ENCODE measurements around the gene PKIG. TPM values are rescaled to one million over a fixed set of nuclear protein-coding genes. Genes with fewer than 3 reads are reported as not detected.
A peak's percentile ranks its signal among the peaks of the same experiment; 100 is the strongest.

PKIG gene
- total RNA-seq, 1 donor from 2014 or later = 38.2 TPM

DNA sequence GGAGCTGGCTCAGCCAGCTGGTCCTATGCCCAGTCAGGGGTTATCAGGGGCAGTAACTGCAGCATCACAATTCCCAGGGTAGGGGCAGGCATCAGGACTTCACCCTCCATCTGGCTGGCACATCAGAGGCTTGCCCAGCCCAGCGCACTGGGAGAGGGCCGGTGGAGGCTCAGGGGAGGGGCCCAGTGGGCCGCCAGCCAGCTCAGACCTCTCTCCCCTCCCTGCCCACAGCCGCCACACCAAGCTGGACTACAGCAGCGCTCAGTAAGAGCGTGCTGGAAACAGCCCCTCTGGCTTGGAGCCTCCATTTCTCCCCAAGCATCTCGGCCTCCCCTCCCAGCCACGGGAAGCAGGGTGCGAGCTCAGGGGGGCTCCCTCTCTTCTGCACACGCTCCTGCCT, 47.2 kb downstream of the PKIG start:
- no peak for DNase-seq (ENCODE audit: low spot score)
- no peak for ATAC-seq
- intact Hi-C loops (cut with DNase I) = no loop called here

GRCh38 chr20:44630297-44630696, 47.9 kb downstream of the PKIG start:
- intact Hi-C loops (cut with DNase I) = no loop called here
- DNase-seq (ENCODE audit: low spot score) = no peak
- ATAC-seq = no peak

GRCh38 chr20:44632103-44632752, 49.8 kb downstream of the PKIG start:
- intact Hi-C loops (cut with DNase I) = no loop called here
- ATAC-seq (no peak), DNase-seq (ENCODE audit: low spot score) (no peak)

- DNase-seq (ENCODE audit: low spot score) = no peak
- intact Hi-C loops (cut with DNase I) = no loop called here
- ATAC-seq = peak; percentile 42
These were observed 50.9 kb downstream of the PKIG start for GRCh38 chr20:44633187-44633810.

DNA sequence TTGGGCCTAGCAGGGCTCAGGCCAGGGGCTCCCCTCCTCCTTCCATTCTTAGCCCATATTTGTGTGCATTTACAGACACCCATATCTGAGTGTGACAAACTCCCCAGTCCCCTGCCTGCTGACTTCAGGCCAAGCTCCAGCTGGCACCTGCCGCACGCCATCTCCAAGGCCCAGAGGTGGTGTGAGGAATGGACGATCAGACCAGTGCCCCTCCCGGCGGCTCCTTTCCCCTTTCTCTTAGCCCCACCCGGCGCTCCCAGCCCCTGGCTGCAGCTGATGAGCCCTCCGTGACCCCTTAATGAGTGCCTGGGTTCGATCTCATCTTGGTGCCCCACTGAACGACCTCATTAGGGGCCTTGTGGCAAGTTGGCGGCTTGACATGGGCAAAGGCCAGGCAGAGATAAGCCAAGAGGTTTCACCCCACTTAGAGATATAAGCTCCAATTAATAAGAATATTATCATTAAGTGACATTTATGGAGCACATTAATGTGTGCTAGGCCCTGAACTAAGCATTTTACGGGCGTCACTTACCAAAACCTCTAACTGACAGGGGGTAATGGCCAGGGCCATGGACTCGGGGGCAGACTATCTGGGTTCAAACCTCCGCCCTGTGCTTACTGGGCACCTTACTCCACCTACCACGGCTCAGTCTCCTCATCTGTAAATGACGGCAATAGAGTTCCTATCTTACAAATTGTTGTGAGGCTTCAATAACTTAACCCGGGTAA, 51.7 kb downstream of the PKIG start:
- ATAC-seq = no peak

GRCh38 chr20:44635877-44636276, 53.5 kb downstream of the PKIG start:
- intact Hi-C loops (cut with DNase I) = no loop called here
- DNase-seq (ENCODE audit: low spot score) = no peak
- no peak for ATAC-seq

More for the DNA sequence above, 51.7 kb downstream of the PKIG start:
- no peak for DNase-seq (ENCODE audit: low spot score)
- intact Hi-C loops (cut with DNase I) = no loop called here

- intact Hi-C loops (cut with DNase I) = no loop called here
- DNase-seq (ENCODE audit: low spot score) = no peak
These were observed 54.7 kb downstream of the PKIG start for GRCh38 chr20:44637042-44637441.

DNA sequence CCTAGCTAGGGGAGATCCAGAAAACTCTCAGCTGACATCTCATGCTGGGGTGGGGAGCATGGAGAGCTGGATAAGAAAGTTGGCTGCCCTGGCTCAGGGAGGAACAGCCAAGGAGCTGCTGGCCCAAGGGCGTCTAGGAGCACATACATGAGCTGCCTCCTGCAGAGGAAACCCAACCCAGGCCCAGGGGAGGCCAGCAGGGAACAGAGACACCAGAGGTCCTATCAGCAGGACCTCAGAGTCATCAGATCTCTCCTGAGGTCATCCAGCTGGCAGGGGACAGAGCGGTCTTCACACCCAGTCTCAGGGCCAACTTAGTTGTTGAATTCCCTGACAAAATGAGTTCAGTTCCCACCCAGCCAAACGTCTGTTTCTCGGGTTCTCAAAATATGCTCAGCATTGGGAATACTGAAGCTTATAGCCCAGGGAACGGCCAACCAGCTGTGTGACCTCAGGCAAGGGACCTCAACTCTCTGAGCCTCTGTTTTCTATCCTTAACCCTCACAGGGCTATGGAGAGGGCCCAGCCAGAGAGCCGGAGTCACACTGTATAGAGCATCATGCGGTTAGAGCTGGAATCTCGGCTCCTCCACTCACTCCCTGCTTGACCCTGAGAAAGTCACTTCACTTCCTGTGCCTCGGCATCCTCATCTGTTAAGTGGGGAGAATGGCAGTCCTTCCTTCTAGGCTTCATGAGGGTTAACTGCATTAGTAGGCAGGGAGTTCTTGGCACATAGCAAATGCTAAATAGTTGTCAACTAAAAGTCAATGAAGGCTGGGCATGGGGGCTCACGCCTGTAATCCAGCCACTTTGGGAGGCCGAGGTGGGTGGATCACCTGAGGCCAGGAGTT, 55.4 kb downstream of the PKIG start:
- ATAC-seq (peak; percentile 77), DNase-seq (ENCODE audit: low spot score) (no peak)
- intact Hi-C loops (cut with DNase I) = no loop called here

More at GRCh38 chr20:44637042-44637441, 54.7 kb downstream of the PKIG start:
- no peak for ATAC-seq

GRCh38 chr20:44640522-44640921, 58.1 kb downstream of the PKIG start:
- ATAC-seq (no peak), DNase-seq (ENCODE audit: low spot score) (no peak)
- intact Hi-C loops (cut with DNase I) = no loop called here

DNA sequence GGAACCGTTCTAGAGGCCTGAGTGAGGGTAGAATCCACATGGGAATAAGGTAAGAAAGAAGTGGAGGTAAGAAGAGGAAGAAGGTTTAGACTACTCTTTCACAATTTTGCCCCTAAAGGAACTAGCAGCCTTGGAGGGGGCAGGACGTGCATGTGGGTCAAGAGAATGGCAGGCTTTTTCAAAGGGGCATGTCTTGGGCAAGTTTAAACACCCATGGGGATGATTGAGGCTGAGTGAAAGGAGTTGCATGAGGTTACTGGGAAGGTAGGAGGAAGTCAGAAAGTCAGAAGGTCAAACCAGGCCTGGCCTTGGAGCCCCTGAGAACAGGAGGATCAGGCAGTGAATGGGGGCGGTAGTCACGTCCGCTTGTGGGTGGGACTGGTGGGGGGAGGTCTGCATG, 58.9 kb downstream of the PKIG start:
- DNase-seq (ENCODE audit: low spot score) = no peak
- intact Hi-C loops (cut with DNase I) = no loop called here
- no peak for ATAC-seq

DNA sequence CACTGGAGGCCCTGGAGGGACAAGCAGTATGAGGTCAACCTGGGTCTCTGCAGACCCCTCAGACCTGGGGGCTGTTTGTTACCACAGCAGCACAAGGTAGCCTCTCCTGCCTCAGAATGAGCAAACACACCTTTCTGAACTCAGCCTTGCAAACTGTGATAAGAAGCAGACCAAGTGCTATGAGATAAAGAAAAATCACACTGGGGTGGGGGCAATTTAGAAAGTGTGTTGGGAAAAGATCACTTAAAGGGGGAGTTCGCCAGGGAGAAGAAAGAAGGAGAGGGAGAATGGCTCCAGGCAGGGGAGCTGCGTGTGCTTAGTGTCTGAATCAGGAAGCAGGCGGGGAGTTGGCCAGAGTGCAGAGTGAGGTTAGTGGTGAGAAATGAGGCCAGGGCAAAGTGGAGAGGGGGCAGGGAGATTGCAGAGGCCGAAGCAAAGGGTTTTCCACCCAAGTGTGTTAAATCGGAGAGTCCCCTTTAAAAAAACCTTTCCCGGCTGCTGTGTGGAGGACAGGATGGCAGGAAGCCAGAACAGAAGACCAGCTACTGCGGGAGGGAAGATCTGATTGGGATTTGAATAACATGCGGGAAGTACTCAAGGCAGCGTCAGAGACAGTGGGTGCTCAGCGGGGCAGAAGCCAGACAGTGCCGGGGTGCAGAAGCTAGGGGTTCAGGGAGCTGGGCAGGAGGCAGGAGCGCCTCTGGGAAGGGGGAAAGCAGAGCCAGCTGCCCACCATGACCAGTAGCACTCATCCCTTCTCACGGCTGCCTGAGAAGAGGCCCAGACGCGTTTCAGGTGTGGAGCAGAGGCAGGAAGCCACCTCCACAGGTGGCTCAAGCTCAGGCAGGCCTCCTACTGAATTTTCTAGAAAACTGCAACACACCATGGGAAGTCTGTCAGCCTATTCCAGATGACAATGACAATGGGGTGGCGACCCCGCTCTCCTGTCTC, 60.1 kb downstream of the PKIG start:
- intact Hi-C loops (cut with DNase I) = no loop called here
- DNase-seq (ENCODE audit: low spot score) (no peak), ATAC-seq (peak; percentile 74)

- DNase-seq (ENCODE audit: low spot score) (no peak), ATAC-seq (no peak)
- intact Hi-C loops (cut with DNase I) = no loop called here
These were observed 60.8 kb downstream of the PKIG start for GRCh38 chr20:44643154-44643519.

GRCh38 chr20:44643596-44644229, 61.3 kb downstream of the PKIG start:
- intact Hi-C loops (cut with DNase I) = no loop called here
- DNase-seq (ENCODE audit: low spot score) (peak; percentile 71), ATAC-seq (peak; percentile 32)

DNA sequence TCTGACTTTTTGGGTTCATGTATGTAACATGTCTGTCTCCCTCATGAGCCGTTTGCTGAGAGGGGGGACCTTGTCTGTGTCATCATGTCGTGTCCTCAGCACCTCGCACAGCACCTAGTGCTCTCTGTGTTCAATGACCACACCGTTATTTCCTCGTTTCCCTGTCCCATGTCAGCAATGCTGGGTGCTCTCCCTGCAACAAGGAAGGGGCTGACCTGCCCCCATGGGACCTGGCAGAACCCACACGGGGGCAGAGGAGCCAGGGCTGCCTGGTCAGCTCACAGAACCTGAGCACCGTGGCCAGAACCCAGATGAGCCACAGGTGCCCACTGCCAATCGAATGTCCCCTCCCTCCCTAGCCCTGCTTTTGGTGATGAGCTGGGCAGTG, 61.8 kb downstream of the PKIG start:
- DNase-seq (ENCODE audit: low spot score) (no peak), ATAC-seq (no peak)
- intact Hi-C loops (cut with DNase I) = no loop called here

GRCh38 chr20:44644667-44645131, 62.3 kb downstream of the PKIG start:
- intact Hi-C loops (cut with DNase I) = no loop called here
- DNase-seq (ENCODE audit: low spot score) (no peak), ATAC-seq (no peak)

GRCh38 chr20:44646023-44646640, 63.8 kb downstream of the PKIG start:
- no peak for DNase-seq (ENCODE audit: low spot score)
- intact Hi-C loops (cut with DNase I) = no loop called here
- no peak for ATAC-seq

DNA sequence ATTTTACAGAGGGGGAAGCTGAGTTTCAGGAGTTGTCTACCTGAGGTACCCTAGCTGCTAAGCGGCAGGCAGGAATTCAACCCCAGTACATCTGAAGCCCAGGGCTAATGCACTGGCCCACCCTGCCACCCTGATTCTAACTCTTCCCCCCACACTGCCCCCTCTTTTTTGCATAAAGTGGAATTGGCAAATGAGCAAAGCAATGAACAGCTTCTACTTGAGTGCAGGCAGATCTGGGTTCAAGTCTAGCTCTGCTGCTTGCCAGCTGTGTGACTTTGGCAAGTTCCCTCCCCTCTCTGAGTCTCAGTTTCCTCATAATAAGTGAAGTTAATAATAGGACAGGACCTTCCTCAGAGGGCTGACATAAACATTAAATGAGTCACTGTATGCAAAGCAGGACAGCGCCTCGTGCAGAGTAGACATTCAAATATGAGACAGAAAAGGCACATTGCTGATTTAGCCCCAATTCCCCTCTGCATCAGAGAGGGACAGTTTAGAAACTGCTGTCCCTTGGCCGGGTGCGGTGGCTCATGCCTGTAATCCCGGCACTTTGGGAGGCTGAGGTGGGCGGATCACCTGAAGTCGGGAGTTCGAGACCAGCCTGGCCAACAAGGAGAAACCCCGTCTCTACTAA, 64.4 kb downstream of the PKIG start:
- ATAC-seq (no peak), DNase-seq (ENCODE audit: low spot score) (no peak)
- intact Hi-C loops (cut with DNase I) = no loop called here
